Loucy (cell line): Measurements from ENCODE around the gene PDE8A.
"Not testable (repeated sequence)": the region's sequence is repeated elsewhere in the genome, so short reads cannot be mapped to it uniquely, and the experiment has no call there.

Source experiments
- H2AFZ ChIP-seq: fragments of 200-600 bp; sonication (generic); 2 replicates; pipeline ENCODE4 v1.6.0; 2016; ENCODE audit warnings: antibody characterized with exemption, mild to moderate bottlenecking, low read length, moderate library complexity
- H3F3A ChIP-seq: fragments of 200-600 bp; 2 replicates; pipeline ENCODE4 v1.6.0; 2016; ENCODE audit warnings: antibody characterized with exemption, low read depth, mild to moderate bottlenecking
- H3K27me3 ChIP-seq: fragments of 200-600 bp; sonication (generic); 2 replicates; pipeline ENCODE4 v1.6.1; 2014; ENCODE audit warnings: low read length, mild to moderate bottlenecking; ENCODE audit not compliant: insufficient read depth, poor library complexity, severe bottlenecking
- H3K36me3 ChIP-seq: fragments of 200-600 bp; sonication (generic); 2 replicates; pipeline ENCODE4 v1.6.1; 2016; ENCODE audit warnings: low read length; ENCODE audit not compliant: insufficient read depth
- H3K4me1 ChIP-seq: fragments of 200-600 bp; sonication (generic); 2 replicates; pipeline ENCODE4 v1.5.1; 2014; ENCODE audit warnings: low read length, mild to moderate bottlenecking; ENCODE audit not compliant: insufficient read depth, poor library complexity, severe bottlenecking
- H3K4me2 ChIP-seq: fragments of 200-600 bp; sonication (generic); 2 replicates; pipeline ENCODE4 v1.6.0; 2014; ENCODE audit warnings: antibody characterized with exemption, low read length, low read depth, mild to moderate bottlenecking; ENCODE audit not compliant: poor library complexity, severe bottlenecking
- H3K4me3 ChIP-seq: fragments of 200-600 bp; sonication (generic); 2 replicates; pipeline ENCODE4 v1.5.1; 2014; ENCODE audit warnings: low read length, mild to moderate bottlenecking, mixed read lengths; ENCODE audit not compliant: poor library complexity, severe bottlenecking
- H3K79me2 ChIP-seq: fragments of 200-600 bp; sonication (generic); 2 replicates; pipeline ENCODE4 v1.6.1; 2014; ENCODE audit warnings: low read length; ENCODE audit not compliant: insufficient read depth
- H3K9ac ChIP-seq: fragments of 200-600 bp; sonication (generic); 2 replicates; pipeline ENCODE4 v1.6.0; 2014; ENCODE audit warnings: mild to moderate bottlenecking, low read depth, low read length, moderate library complexity; ENCODE audit not compliant: poor library complexity, severe bottlenecking
- H3K9me2 ChIP-seq: fragments of 200-600 bp; sonication (generic); replicated peaks from 2 replicates; pipeline ENCODE4 v1.6.1; 2016; ENCODE audit warnings: low read depth, low read length, mixed read lengths
- H3K9me3 ChIP-seq: fragments of 200-600 bp; sonication (generic); 2 replicates; pipeline ENCODE4 v1.6.1; 2014; ENCODE audit warnings: mild to moderate bottlenecking, antibody characterized with exemption, low read length, low read depth; ENCODE audit not compliant: insufficient read depth
- H4K20me1 ChIP-seq: fragments of 200-600 bp; sonication (generic); 2 replicates; pipeline ENCODE4 v1.6.0; 2014; ENCODE audit warnings: antibody characterized with exemption, low read length, mild to moderate bottlenecking; ENCODE audit not compliant: insufficient read depth, poor library complexity, severe bottlenecking
- EZH2phosphoT487 ChIP-seq: fragments of 200-600 bp; IDR thresholded peaks from 2 replicates; pipeline ENCODE4 v1.6.1; 2018; ENCODE audit warnings: antibody characterized with exemption, mild to moderate bottlenecking, moderate library complexity, borderline replicate concordance
- TF ChIP-seq, protein P1 (sequence below): fragments of 200-600 bp; sonication (generic); conservative IDR thresholded peaks from 2 replicates; pipeline ENCODE4 v1.5.1; 2014; ENCODE audit warnings: mild to moderate bottlenecking, antibody characterized with exemption, low read length

The PDE8A gene

DNA sequence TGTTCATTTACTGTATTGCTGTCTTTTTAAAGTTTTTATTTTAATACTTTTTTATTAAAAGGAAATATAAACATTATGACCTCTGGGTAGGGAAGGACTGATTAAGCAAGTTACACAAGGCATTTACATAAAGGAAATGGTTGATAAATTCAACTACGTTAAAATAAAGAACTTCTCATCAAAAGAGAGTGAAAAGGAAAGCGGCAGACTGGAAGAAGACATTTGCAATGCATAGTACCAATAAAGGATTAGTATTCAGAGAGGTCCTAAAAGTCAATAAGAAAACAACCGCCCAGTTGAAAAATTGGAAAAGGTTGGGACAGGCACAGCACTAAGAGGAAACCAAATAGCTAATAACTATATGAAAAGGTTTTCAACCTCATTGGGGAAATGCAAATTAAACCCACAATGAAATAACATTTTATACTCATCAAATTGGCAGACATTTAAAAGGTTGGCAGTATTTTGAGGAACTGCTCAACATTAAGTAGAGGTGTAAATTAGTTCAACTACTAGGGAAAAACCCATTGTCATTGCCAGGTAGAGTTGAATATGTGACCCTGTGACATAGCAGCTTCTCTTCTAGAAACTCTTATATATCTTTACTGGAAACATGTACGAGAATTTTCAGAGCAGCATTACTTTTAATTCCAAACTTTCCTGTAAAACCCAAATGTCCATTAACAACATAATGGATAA is 9.5 kb downstream of the PDE8A start:
- Histone ChIP-seq H3K9me3 (no peaks in the 10 kb centered on the region), H4K20me1 (peaks cover 15% of the 10 kb centered on the region), H3K9ac (no peak overlapping the region), H3K4me1 (peaks cover 38% of the 10 kb centered on the region), H3K4me3 (no peak overlapping the region), H3K36me3 (no peaks in the 10 kb centered on the region), H3K79me2 (peaks cover 88% of the 10 kb centered on the region), H2AFZ (no peak overlapping the region), H3F3A (no peaks in the 10 kb centered on the region), H3K27me3 (no peaks in the 10 kb centered on the region), H3K9me2 (no peaks in the 10 kb centered on the region), H3K4me2 (peak overlapping the region; percentile 11)
- no peak for TF ChIP-seq EZH2phosphoT487
- TF ChIP-seq, protein P1, sequence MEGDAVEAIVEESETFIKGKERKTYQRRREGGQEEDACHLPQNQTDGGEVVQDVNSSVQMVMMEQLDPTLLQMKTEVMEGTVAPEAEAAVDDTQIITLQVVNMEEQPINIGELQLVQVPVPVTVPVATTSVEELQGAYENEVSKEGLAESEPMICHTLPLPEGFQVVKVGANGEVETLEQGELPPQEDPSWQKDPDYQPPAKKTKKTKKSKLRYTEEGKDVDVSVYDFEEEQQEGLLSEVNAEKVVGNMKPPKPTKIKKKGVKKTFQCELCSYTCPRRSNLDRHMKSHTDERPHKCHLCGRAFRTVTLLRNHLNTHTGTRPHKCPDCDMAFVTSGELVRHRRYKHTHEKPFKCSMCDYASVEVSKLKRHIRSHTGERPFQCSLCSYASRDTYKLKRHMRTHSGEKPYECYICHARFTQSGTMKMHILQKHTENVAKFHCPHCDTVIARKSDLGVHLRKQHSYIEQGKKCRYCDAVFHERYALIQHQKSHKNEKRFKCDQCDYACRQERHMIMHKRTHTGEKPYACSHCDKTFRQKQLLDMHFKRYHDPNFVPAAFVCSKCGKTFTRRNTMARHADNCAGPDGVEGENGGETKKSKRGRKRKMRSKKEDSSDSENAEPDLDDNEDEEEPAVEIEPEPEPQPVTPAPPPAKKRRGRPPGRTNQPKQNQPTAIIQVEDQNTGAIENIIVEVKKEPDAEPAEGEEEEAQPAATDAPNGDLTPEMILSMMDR = no peak

GRCh38 chr15:84992157-84992944 is 10.7 kb downstream of the PDE8A start:
- H3K9me3 ChIP-seq = no peaks in the 10 kb centered on the region
- TF ChIP-seq, protein P1 = no peak
- TF ChIP-seq EZH2phosphoT487 = no peak
- peaks cover 15% of the 10 kb centered on the region for H4K20me1 ChIP-seq
- peaks cover 31% of the 10 kb centered on the region for H3K4me1 ChIP-seq
- H3K79me2 ChIP-seq = peaks cover 87% of the 10 kb centered on the region
- H3K4me3 ChIP-seq = no peak overlapping the region
- H3K4me2 ChIP-seq = no peak overlapping the region
- H3K9ac ChIP-seq = no peak overlapping the region
- H3K27me3 ChIP-seq = no peaks in the 10 kb centered on the region
- no peaks in the 10 kb centered on the region for H3K36me3 ChIP-seq
- H3K9me2 ChIP-seq = no peaks in the 10 kb centered on the region
- H3F3A ChIP-seq = no peaks in the 10 kb centered on the region
- no peak overlapping the region for H2AFZ ChIP-seq

DNA sequence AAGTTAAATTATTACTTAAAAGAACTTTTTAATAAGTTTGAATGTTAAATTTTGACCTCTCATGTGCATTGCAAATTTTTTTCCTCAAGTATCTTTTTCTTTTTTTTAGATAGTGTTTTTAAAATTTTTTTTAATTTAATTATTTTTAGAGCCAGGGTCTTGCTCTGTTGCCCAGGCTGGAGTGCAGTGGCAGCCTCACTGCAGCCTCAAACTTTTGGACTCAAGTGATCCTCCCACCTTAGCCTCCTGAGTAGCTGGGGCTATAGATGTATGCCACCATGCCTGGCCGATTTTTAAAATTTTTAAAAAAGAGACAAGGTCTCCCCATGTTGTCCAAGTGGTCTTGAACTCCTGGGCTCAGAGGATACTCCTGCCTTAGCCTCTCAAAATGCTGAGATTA is 14.4 kb downstream of the PDE8A start:
- no peaks in the 10 kb centered on the region for H3K9me2 ChIP-seq
- H3K4me1 ChIP-seq = peaks cover 9% of the 10 kb centered on the region
- H3K4me3 ChIP-seq = no peak overlapping the region
- no peaks in the 10 kb centered on the region for H3K9me3 ChIP-seq
- H3K9ac ChIP-seq = no peak overlapping the region
- H3K79me2 ChIP-seq = peaks cover 82% of the 10 kb centered on the region
- no peak overlapping the region for H3K4me2 ChIP-seq
- H2AFZ ChIP-seq = no peak overlapping the region
- H3F3A ChIP-seq = no peaks in the 10 kb centered on the region
- H3K36me3 ChIP-seq = no peaks in the 10 kb centered on the region
- no peaks in the 10 kb centered on the region for H3K27me3 ChIP-seq
- TF ChIP-seq, protein P1 = no peak
- TF ChIP-seq EZH2phosphoT487 = no peak
- peaks cover 12% of the 10 kb centered on the region for H4K20me1 ChIP-seq

DNA sequence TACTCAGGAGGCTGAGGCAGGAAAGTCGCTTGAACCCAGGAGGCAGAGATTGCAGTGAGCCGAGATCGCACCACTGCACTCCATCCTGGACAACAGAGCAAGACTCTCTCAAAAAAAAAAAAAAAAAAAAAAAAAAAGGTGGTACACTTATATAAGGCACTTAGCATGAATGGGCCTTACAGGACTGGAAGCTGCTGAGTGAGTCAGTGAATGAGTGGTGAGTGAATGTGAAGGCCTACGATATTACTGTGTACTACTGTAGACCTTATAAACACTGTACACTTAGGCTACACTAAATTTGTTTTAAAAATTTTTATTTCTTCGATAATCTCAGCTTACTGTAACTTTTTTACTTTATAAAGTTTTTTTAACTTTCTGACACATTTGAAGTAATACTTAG is 15.1 kb downstream of the PDE8A start:
- H3F3A ChIP-seq, H4K20me1 ChIP-seq, H3K4me2 ChIP-seq, H2AFZ ChIP-seq, H3K9me2 ChIP-seq, H3K9ac ChIP-seq, H3K9me3 ChIP-seq, H3K4me1 ChIP-seq, H3K4me3 ChIP-seq, H3K36me3 ChIP-seq, H3K27me3 ChIP-seq: not testable (repeated sequence)
- peaks cover 82% of the 10 kb centered on the region for H3K79me2 ChIP-seq

GRCh38 chr15:84997214-84997613 is 15.6 kb downstream of the PDE8A start:
- H3K79me2 ChIP-seq = peaks cover 82% of the 10 kb centered on the region
- not testable (repeated sequence) for H3K27me3 ChIP-seq, H3K9me3 ChIP-seq, H3K9me2 ChIP-seq, H3K4me2 ChIP-seq, H3K36me3 ChIP-seq, H3K4me1 ChIP-seq, H3F3A ChIP-seq, H3K9ac ChIP-seq, H2AFZ ChIP-seq, H4K20me1 ChIP-seq, H3K4me3 ChIP-seq
